ENCODE data around the gene TBXAS1. TPM values are rescaled to one million over a fixed set of nuclear protein-coding genes. Genes with fewer than 3 reads are reported as not detected.

The TBXAS1 gene
- total and polyA plus RNA-seq, 3 experiments from 2014 or later: 1.7 to 2.9 (median 2.1) TPM

DNA sequence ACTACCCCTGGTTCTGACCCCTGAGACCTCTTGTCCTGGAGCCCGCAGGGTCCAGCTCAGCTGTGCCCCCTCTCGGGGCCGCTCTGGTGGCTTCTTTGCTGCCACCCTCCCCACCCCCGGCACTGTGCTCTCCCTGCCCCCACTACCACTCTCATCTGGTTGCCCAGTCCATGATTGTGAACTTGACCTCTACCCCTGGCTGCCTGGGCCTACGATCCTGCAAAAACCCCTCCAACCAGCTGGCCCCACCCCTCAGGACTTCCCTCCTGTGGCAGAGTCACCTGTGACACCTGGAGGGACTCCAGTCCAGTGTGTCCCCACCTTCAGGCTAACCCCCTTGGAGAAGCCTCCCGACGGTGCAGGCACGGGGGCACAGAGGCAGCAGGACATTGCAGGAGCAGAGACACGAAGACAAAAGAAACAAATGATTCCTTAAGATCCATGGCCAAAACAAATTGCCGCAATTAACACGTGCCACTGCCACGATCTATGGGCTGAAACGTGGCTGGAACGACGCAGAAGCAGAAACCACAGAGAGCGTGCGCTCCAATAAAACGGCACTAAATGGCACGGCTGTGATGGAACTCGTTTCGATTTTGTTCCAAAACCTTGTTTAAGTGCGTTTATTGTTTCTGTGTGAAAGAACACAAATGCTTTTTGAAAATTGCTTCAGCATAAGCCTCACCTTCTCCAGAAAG lies 161.7 kb downstream of the TBXAS1 start:
- Mint-ChIP-seq H3K36me3 (peaks cover 0 to 3% (median 0%) of the 10 kb centered on the region in 3 donors), H3K27ac (no peak overlapping the region), H3K9me3 (no peaks in the 10 kb centered on the region), H3K4me3 (no peak overlapping the region), H3K27me3 (no peaks in the 10 kb centered on the region), H3K4me1 (no peaks in the 10 kb centered on the region)
- Histone ChIP-seq H3K4me3 (ENCODE audit: low read length) (no peak overlapping the region), H3K36me3 (ENCODE audit: insufficient read depth, low read length) (no peaks in the 10 kb centered on the region), H3K27ac (ENCODE audit: low read depth, low read length) (no peak overlapping the region), H3K9me3 (ENCODE audit: low read length) (no peaks in the 10 kb centered on the region), H3K4me1 (ENCODE audit: insufficient read depth, low read length) (no peaks in the 10 kb centered on the region), H3K27me3 (ENCODE audit: insufficient read depth, low read length, poor library complexity, severe bottlenecking) (no peaks in the 10 kb centered on the region)
- ChIA-PET CTCF (no interaction called here), POLR2A (no interaction called here)
- no peak for DNase-seq

DNA sequence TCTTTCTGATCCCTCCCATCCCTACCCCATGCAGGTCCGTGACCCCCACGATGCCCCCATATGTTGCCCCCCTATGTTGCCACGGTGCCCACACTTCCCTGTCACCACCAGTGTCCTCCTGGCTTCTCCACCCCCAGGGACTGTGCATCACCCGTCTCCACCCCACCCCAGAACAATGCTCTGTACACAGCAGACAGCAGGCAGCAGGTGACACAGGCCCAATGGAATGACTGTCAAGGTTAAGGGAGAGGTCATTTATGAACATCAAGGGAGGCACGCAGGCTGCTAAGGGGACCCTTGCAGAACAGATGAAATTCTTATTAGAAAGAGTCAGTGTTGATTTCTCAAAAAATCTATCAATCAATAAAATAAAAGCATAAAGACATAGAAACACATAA lies 162.2 kb downstream of the TBXAS1 start:
- H3K27me3 ChIP-seq (ENCODE audit: insufficient read depth, low read length, poor library complexity, severe bottlenecking): no peaks in the 10 kb centered on the region
- CTCF ChIA-PET: no interaction called here
- no peak overlapping the region for H3K27ac ChIP-seq (ENCODE audit: low read depth, low read length)
- Mint-ChIP-seq H3K4me1 (no peaks in the 10 kb centered on the region), H3K27me3 (no peaks in the 10 kb centered on the region), H3K9me3 (no peaks in the 10 kb centered on the region), H3K27ac (no peak overlapping the region), H3K36me3 (peaks cover 0 to 3% (median 0%) of the 10 kb centered on the region in 3 donors), H3K4me3 (no peak overlapping the region)
- no peaks in the 10 kb centered on the region for H3K36me3 ChIP-seq (ENCODE audit: insufficient read depth, low read length)
- DNase-seq: no peak
- no peak overlapping the region for H3K4me3 ChIP-seq (ENCODE audit: low read length)
- no peaks in the 10 kb centered on the region for H3K4me1 ChIP-seq (ENCODE audit: insufficient read depth, low read length)
- H3K9me3 ChIP-seq (ENCODE audit: low read length): no peaks in the 10 kb centered on the region
- POLR2A ChIA-PET: no interaction called here

- Mint-ChIP-seq H3K27ac (no peak overlapping the region), H3K4me3 (no peak overlapping the region), H3K9me3 (no peaks in the 10 kb centered on the region), H3K4me1 (no peaks in the 10 kb centered on the region), H3K27me3 (no peaks in the 10 kb centered on the region), H3K36me3 (peaks cover 0 to 3% (median 0%) of the 10 kb centered on the region in 3 donors)
- Histone ChIP-seq H3K36me3 (ENCODE audit: insufficient read depth, low read length) (no peaks in the 10 kb centered on the region), H3K4me1 (ENCODE audit: insufficient read depth, low read length) (no peaks in the 10 kb centered on the region), H3K27ac (ENCODE audit: low read depth, low read length) (no peak overlapping the region), H3K27me3 (ENCODE audit: insufficient read depth, low read length, poor library complexity, severe bottlenecking) (no peaks in the 10 kb centered on the region), H3K9me3 (ENCODE audit: low read length) (no peaks in the 10 kb centered on the region), H3K4me3 (ENCODE audit: low read length) (no peak overlapping the region)
- no peak for DNase-seq
- ChIA-PET POLR2A (no interaction called here), CTCF (no interaction called here)
Observed at GRCh38 chr7:139991911-139992310, 162.8 kb downstream of the TBXAS1 start.

DNA sequence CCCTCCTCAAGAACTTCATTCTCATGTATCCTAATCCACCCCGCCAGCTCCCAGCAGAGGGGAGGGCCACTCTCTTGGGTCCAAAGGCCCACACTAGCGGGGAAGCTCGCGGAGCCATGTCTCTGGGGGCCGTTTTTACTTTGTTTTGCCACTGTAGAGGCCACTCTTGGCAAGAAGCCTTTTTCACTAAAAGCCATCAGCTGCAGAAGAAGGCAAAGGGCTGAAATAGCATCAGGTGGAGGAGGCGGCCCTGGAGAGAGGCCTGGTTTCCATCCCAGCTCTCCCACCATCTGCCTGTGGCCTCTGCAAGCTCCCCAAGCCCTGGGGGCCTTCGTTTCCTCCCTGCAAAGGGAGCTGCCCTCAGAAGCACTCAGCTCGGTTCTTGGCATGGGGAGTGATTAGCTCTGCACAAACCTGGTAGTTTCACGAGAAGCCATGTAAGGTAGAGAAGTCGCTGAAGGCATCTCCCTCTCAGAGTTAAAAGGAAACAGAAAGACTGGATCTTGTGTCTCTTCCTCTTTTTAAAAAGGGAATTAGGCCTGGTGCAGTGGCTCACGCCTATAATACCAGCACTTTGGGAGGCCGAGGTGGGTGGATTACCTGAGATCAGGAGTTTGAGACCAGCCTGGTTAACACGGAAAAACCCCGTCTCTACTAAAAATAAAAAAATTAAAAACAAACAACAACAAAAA lies 163.4 kb downstream of the TBXAS1 start:
- POLR2A ChIA-PET: no interaction called here
- Histone ChIP-seq H3K27me3 (ENCODE audit: insufficient read depth, low read length, poor library complexity, severe bottlenecking) (no peaks in the 10 kb centered on the region), H3K36me3 (ENCODE audit: insufficient read depth, low read length) (no peaks in the 10 kb centered on the region), H3K9me3 (ENCODE audit: low read length) (no peaks in the 10 kb centered on the region), H3K27ac (ENCODE audit: low read depth, low read length) (no peak overlapping the region), H3K4me1 (ENCODE audit: insufficient read depth, low read length) (no peaks in the 10 kb centered on the region), H3K4me3 (ENCODE audit: low read length) (no peak overlapping the region)
- Mint-ChIP-seq H3K9me3 (no peaks in the 10 kb centered on the region), H3K4me1 (no peaks in the 10 kb centered on the region), H3K27me3 (no peaks in the 10 kb centered on the region), H3K27ac (no peak overlapping the region), H3K4me3 (no peak overlapping the region), H3K36me3 (peaks cover 0 to 1% (median 0%) of the 10 kb centered on the region in 3 donors)
- CTCF ChIA-PET: no interaction called here
- DNase-seq: no peak

DNA sequence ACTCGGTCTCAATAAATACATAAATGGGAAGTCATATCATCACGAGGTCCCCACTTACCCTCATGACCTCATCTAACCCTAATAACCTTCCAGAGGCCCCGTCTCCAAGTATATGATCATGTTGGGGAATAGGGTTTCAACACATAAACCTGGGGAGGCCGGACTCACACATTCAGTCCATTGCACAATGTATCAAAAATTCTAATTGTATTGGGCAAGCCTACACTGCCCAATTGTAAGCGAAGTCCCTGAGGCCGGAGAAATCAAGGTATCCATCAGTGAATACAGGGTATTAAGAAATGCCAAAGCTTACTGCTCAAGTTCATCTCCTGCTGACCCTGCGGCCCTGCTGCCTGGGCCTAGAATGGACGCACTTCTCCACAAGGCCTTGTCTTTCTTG lies 164.1 kb downstream of the TBXAS1 start:
- Histone ChIP-seq H3K9me3 (ENCODE audit: low read length) (no peaks in the 10 kb centered on the region), H3K4me3 (ENCODE audit: low read length) (no peak overlapping the region), H3K27me3 (ENCODE audit: insufficient read depth, low read length, poor library complexity, severe bottlenecking) (no peaks in the 10 kb centered on the region), H3K4me1 (ENCODE audit: insufficient read depth, low read length) (no peaks in the 10 kb centered on the region), H3K27ac (ENCODE audit: low read depth, low read length) (no peak overlapping the region), H3K36me3 (ENCODE audit: insufficient read depth, low read length) (no peaks in the 10 kb centered on the region)
- no peak overlapping the region for H3K4me3 Mint-ChIP-seq
- H3K27me3 Mint-ChIP-seq: no peaks in the 10 kb centered on the region
- H3K9me3 Mint-ChIP-seq: no peaks in the 10 kb centered on the region
- ChIA-PET CTCF (no interaction called here), POLR2A (no interaction called here)
- H3K36me3 Mint-ChIP-seq: no peaks in the 10 kb centered on the region
- H3K4me1 Mint-ChIP-seq: no peaks in the 10 kb centered on the region
- no peak for DNase-seq
- H3K27ac Mint-ChIP-seq: no peak overlapping the region

DNA sequence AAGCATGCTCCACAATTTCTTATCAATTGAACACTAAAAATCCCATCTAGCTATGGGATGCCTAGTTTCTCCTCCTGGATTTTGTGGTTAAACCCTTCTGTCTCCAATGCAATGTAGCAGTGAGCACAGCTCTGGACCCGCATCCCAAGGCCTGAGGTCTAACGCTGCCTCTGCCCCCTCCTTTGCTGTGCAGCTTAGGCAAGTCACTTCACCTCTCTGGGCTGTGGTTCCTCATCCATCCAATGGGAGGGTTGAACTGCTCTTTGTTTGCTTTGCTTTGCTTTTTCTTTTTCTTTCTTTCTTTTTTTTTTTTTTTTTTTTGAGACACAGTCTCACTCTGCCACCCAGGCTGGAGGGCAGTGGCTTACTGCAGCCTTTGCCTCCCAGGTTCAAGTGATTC lies 164.5 kb downstream of the TBXAS1 start:
- CTCF ChIA-PET: no interaction called here
- Histone ChIP-seq H3K9me3 (ENCODE audit: low read length) (no peaks in the 10 kb centered on the region), H3K27ac (ENCODE audit: low read depth, low read length) (no peak overlapping the region), H3K4me1 (ENCODE audit: insufficient read depth, low read length) (no peaks in the 10 kb centered on the region), H3K36me3 (ENCODE audit: insufficient read depth, low read length) (no peaks in the 10 kb centered on the region), H3K4me3 (ENCODE audit: low read length) (no peak overlapping the region), H3K27me3 (ENCODE audit: insufficient read depth, low read length, poor library complexity, severe bottlenecking) (no peaks in the 10 kb centered on the region)
- Mint-ChIP-seq H3K4me3 (no peak overlapping the region), H3K36me3 (no peaks in the 10 kb centered on the region), H3K27me3 (no peaks in the 10 kb centered on the region), H3K27ac (no peak overlapping the region), H3K4me1 (no peaks in the 10 kb centered on the region), H3K9me3 (no peaks in the 10 kb centered on the region)
- no peak for DNase-seq
- POLR2A ChIA-PET: no interaction called here

- ChIA-PET CTCF (no interaction called here), POLR2A (no interaction called here)
- Mint-ChIP-seq H3K4me3 (no peak overlapping the region), H3K27me3 (no peaks in the 10 kb centered on the region), H3K27ac (no peak overlapping the region), H3K4me1 (no peaks in the 10 kb centered on the region), H3K9me3 (no peaks in the 10 kb centered on the region), H3K36me3 (no peaks in the 10 kb centered on the region)
- Histone ChIP-seq H3K4me1 (ENCODE audit: insufficient read depth, low read length) (no peaks in the 10 kb centered on the region), H3K9me3 (ENCODE audit: low read length) (no peaks in the 10 kb centered on the region), H3K27ac (ENCODE audit: low read depth, low read length) (no peak overlapping the region), H3K4me3 (ENCODE audit: low read length) (no peak overlapping the region), H3K27me3 (ENCODE audit: insufficient read depth, low read length, poor library complexity, severe bottlenecking) (no peaks in the 10 kb centered on the region), H3K36me3 (ENCODE audit: insufficient read depth, low read length) (no peaks in the 10 kb centered on the region)
- no peak for DNase-seq
Observed at GRCh38 chr7:139994356-139994755, 165.3 kb downstream of the TBXAS1 start.

GRCh38 chr7:139995017-139995915 lies 166.2 kb downstream of the TBXAS1 start:
- CTCF ChIA-PET: no interaction called here
- H3K27ac Mint-ChIP-seq: no peak overlapping the region
- POLR2A ChIA-PET: no interaction called here

More at GRCh38 chr7:139995017-139995915, 166.2 kb downstream of the TBXAS1 start:
- Mint-ChIP-seq H3K9me3 (no peaks in the 10 kb centered on the region), H3K36me3 (no peaks in the 10 kb centered on the region), H3K27me3 (peaks cover 0 to 2% of the 10 kb centered on the region in 2 donors), H3K4me3 (no peak overlapping the region), H3K4me1 (no peaks in the 10 kb centered on the region)
- no peak overlapping the region for H3K4me3 ChIP-seq (ENCODE audit: low read length)
- no peak overlapping the region for H3K27ac ChIP-seq (ENCODE audit: low read depth, low read length)
- no peaks in the 10 kb centered on the region for H3K9me3 ChIP-seq (ENCODE audit: low read length)
- H3K27me3 ChIP-seq (ENCODE audit: insufficient read depth, low read length, poor library complexity, severe bottlenecking): no peaks in the 10 kb centered on the region
- no peak for DNase-seq
- H3K36me3 ChIP-seq (ENCODE audit: insufficient read depth, low read length): no peaks in the 10 kb centered on the region
- H3K4me1 ChIP-seq (ENCODE audit: insufficient read depth, low read length): no peaks in the 10 kb centered on the region
